GM18873 (cell line): ENCODE measurements around the gene SV2B.

Experiments
- ATAC-seq: cut with Tn5 transposase; IDR thresholded peaks from one replicate; pipeline ENCODE4 v1.9.1; 2021; ENCODE audit warnings: mild to moderate bottlenecking, moderate library complexity, moderate number of reproducible peaks; ENCODE audit not compliant: unreplicated experiment, low FRiP score

The SV2B gene

GRCh38 chr15:91224755-91225380, 124.8 kb downstream of the SV2B start:
- ATAC-seq = no peak

- ATAC-seq = no peak
These were observed 125.7 kb downstream of the SV2B start for GRCh38 chr15:91225741-91226140.

- ATAC-seq = no peak
These were observed 127.1 kb downstream of the SV2B start for GRCh38 chr15:91227117-91227516.

- no peak for ATAC-seq
These were observed 127.7 kb downstream of the SV2B start for GRCh38 chr15:91227766-91228165.

GRCh38 chr15:91228383-91228782, 128.3 kb downstream of the SV2B start:
- no peak for ATAC-seq

- ATAC-seq = no peak
These were observed 128.8 kb downstream of the SV2B start for GRCh38 chr15:91228890-91229289.

- no peak for ATAC-seq
These were observed 131.6 kb downstream of the SV2B start for GRCh38 chr15:91231703-91232102.

GRCh38 chr15:91234759-91235158, 134.7 kb downstream of the SV2B start:
- no peak for ATAC-seq

GRCh38 chr15:91235376-91235775, 135.3 kb downstream of the SV2B start:
- ATAC-seq = no peak

- ATAC-seq = no peak
These were observed 137.4 kb downstream of the SV2B start for GRCh38 chr15:91237445-91237844.

GRCh38 chr15:91238644-91239425, 138.8 kb downstream of the SV2B start:
- no peak for ATAC-seq

GRCh38 chr15:91243826-91244225, 143.8 kb downstream of the SV2B start:
- no peak for ATAC-seq

- ATAC-seq = no peak
These were observed 144.9 kb downstream of the SV2B start for GRCh38 chr15:91244919-91245318.

GRCh38 chr15:91246998-91247397, 146.9 kb downstream of the SV2B start:
- no peak for ATAC-seq

GRCh38 chr15:91249591-91249990, 149.5 kb downstream of the SV2B start:
- no peak for ATAC-seq

- ATAC-seq = no peak
These were observed 152.3 kb downstream of the SV2B start for GRCh38 chr15:91252322-91252721.

GRCh38 chr15:91252756-91253155, 152.7 kb downstream of the SV2B start:
- no peak for ATAC-seq

- no peak for ATAC-seq
These were observed 153.5 kb downstream of the SV2B start for GRCh38 chr15:91253605-91254004.

GRCh38 chr15:91254766-91255165, 154.7 kb downstream of the SV2B start:
- no peak for ATAC-seq

GRCh38 chr15:91255670-91256192, 155.7 kb downstream of the SV2B start:
- ATAC-seq = no peak

GRCh38 chr15:91257746-91258414, 157.8 kb downstream of the SV2B start:
- ATAC-seq = no peak
